ENCODE data around the gene KCNH2.

GRCh38 chr7:150986556-150986955 is 8.4 kb upstream of the KCNH2 start:
- TF ChIP-seq POLR2A (IDR thresholded peaks at IDR 0.05; ENCODE audit: low read depth): no peak
- TF ChIP-seq, protein P1, sequence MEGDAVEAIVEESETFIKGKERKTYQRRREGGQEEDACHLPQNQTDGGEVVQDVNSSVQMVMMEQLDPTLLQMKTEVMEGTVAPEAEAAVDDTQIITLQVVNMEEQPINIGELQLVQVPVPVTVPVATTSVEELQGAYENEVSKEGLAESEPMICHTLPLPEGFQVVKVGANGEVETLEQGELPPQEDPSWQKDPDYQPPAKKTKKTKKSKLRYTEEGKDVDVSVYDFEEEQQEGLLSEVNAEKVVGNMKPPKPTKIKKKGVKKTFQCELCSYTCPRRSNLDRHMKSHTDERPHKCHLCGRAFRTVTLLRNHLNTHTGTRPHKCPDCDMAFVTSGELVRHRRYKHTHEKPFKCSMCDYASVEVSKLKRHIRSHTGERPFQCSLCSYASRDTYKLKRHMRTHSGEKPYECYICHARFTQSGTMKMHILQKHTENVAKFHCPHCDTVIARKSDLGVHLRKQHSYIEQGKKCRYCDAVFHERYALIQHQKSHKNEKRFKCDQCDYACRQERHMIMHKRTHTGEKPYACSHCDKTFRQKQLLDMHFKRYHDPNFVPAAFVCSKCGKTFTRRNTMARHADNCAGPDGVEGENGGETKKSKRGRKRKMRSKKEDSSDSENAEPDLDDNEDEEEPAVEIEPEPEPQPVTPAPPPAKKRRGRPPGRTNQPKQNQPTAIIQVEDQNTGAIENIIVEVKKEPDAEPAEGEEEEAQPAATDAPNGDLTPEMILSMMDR (IDR thresholded peaks at IDR 0.05): no peak
- no peak for TF ChIP-seq POLR2AphosphoS5 (IDR thresholded peaks at IDR 0.05)
- no peak for TF ChIP-seq EP300 (IDR thresholded peaks at IDR 0.05)
